HEK293T (cell line): ENCODE measurements around the gene PRKAG1.

ENCODE experiments used
- ARNT ChIP-seq: fragments of 450-650 bp; IDR thresholded peaks from 2 replicates; pipeline ENCODE4 v1.6.1; 2017; ENCODE audit warnings: mild to moderate bottlenecking
- BHLHE40 ChIP-seq: fragments of 450-650 bp; IDR thresholded peaks from 2 replicates; pipeline ENCODE4 v1.6.1; 2016; ENCODE audit warnings: mild to moderate bottlenecking, moderate library complexity, borderline replicate concordance
- CTBP1 ChIP-seq: fragments of 450-650 bp; IDR thresholded peaks from 2 replicates; pipeline ENCODE4 v1.6.1; 2016; ENCODE audit warnings: borderline replicate concordance
- ELF4 ChIP-seq: fragments of 450-650 bp; IDR thresholded peaks from 2 replicates; pipeline ENCODE4 v1.6.1; 2017; ENCODE audit warnings: antibody characterized with exemption
- FOXA1 ChIP-seq: fragments of 450-650 bp; IDR thresholded peaks from 2 replicates; pipeline ENCODE4 v1.6.1; 2016; ENCODE audit warnings: mild to moderate bottlenecking
- FOXK2 ChIP-seq: fragments of 450-650 bp; IDR thresholded peaks from 2 replicates; pipeline ENCODE4 v1.6.1; 2016; ENCODE audit warnings: mild to moderate bottlenecking
- NFRKB ChIP-seq: fragments of 450-650 bp; IDR thresholded peaks from 2 replicates; pipeline ENCODE4 v1.6.1; 2016; ENCODE audit warnings: mild to moderate bottlenecking, moderate library complexity
- SP1 ChIP-seq: fragments of 450-650 bp; IDR thresholded peaks from 2 replicates; pipeline ENCODE4 v1.6.1; 2017
- SUZ12 ChIP-seq: fragments of 450-650 bp; IDR thresholded peaks from 2 replicates; pipeline ENCODE4 v1.6.1; 2016; ENCODE audit warnings: mild to moderate bottlenecking
- TARDBP ChIP-seq: fragments of 450-650 bp; IDR thresholded peaks from 2 replicates; pipeline ENCODE4 v1.6.1; 2016
- ZNF384 ChIP-seq: fragments of 450-650 bp; IDR thresholded peaks from 2 replicates; pipeline ENCODE4 v1.6.1; 2016
- TF ChIP-seq, protein P1 (sequence below): fragments of 450-650 bp; IDR thresholded peaks from 2 replicates; pipeline ENCODE4 v1.6.1; 2016

- TF ChIP-seq ARNT (no peak), FOXA1 (no peak), BHLHE40 (no peak), SUZ12 (no peak), TARDBP (no peak), ELF4 (no peak), ZNF384 (no peak), FOXK2 (no peak), CTBP1 (no peak), SP1 (no peak), NFRKB (no peak)
- TF ChIP-seq, protein P1, sequence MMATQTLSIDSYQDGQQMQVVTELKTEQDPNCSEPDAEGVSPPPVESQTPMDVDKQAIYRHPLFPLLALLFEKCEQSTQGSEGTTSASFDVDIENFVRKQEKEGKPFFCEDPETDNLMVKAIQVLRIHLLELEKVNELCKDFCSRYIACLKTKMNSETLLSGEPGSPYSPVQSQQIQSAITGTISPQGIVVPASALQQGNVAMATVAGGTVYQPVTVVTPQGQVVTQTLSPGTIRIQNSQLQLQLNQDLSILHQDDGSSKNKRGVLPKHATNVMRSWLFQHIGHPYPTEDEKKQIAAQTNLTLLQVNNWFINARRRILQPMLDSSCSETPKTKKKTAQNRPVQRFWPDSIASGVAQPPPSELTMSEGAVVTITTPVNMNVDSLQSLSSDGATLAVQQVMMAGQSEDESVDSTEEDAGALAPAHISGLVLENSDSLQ: no peak
These were observed 41.0 kb downstream of the PRKAG1 start for GRCh38 chr12:48977290-48978281.
